Lower leg skin (tissue), 3 donors: Measurements from ENCODE around the gene FAM227A.

Experiments
- POLR2A ChIP-seq, 2 donors: fragments of 450-650 bp; IDR thresholded peaks; one replicate each; pipeline ENCODE4 v1.6.1; 2016 to 2017; ENCODE audit warnings: antibody characterized with exemption in 2 of 2, mild to moderate bottlenecking in 1 of 2, moderate library complexity in 1 of 2
- TF ChIP-seq, protein P1 (sequence below), 3 donors: fragments of 450-650 bp; IDR thresholded peaks; one replicate each; pipeline ENCODE4 v1.5.1; 2016; ENCODE audit warnings: antibody characterized with exemption in 3 of 3, mild to moderate bottlenecking in 3 of 3, moderate library complexity in 2 of 3

DNA sequence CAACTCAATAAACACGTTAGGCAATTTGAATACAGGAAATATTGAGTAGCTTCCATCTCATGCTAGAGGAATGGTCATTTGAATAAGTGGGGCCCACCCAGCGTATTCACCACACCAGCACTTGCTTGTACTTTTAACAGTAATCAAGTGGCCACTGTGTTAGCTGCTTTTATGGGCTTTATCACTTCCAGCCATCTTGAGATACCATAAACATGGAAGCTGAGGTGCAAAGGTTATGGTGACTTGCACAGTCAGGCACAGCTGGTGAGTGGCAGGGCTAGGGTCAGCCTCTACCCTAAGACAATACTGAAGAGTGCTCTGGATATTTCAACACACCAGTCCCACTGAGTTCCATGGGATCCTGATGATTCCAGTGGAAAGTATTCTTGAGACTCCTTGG, 37.9 kb upstream of the FAM227A start:
- TF ChIP-seq, protein P1, sequence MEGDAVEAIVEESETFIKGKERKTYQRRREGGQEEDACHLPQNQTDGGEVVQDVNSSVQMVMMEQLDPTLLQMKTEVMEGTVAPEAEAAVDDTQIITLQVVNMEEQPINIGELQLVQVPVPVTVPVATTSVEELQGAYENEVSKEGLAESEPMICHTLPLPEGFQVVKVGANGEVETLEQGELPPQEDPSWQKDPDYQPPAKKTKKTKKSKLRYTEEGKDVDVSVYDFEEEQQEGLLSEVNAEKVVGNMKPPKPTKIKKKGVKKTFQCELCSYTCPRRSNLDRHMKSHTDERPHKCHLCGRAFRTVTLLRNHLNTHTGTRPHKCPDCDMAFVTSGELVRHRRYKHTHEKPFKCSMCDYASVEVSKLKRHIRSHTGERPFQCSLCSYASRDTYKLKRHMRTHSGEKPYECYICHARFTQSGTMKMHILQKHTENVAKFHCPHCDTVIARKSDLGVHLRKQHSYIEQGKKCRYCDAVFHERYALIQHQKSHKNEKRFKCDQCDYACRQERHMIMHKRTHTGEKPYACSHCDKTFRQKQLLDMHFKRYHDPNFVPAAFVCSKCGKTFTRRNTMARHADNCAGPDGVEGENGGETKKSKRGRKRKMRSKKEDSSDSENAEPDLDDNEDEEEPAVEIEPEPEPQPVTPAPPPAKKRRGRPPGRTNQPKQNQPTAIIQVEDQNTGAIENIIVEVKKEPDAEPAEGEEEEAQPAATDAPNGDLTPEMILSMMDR (IDR thresholded peaks at IDR 0.05), result no peak
- no peak for TF ChIP-seq POLR2A (IDR thresholded peaks at IDR 0.05)
